Measurements from ENCODE around the gene RAET1E.
"Not testable (repeated sequence)": the region's sequence is repeated elsewhere in the genome, so short reads cannot be mapped to it uniquely, and the experiment has no call there.

The RAET1E gene

GRCh38 chr6:149897855-149898744 lies at the start of gene RAET1E:
TSS of gene RAET1E (minus strand) at chr6:149898113. CDS start at chr6:149890901, 7,212 bp downstream.
- no peak for DNase-seq (ENCODE audit: low read depth)
- H3K4me3 ChIP-seq (ENCODE audit: low read depth, low read length), result no peak within 1 kb of the TSS
- TF ChIP-seq CTCF (conservative IDR thresholded peaks at IDR 0.05; ENCODE audit: low read depth, low read length), result peak; percentile 20

DNA sequence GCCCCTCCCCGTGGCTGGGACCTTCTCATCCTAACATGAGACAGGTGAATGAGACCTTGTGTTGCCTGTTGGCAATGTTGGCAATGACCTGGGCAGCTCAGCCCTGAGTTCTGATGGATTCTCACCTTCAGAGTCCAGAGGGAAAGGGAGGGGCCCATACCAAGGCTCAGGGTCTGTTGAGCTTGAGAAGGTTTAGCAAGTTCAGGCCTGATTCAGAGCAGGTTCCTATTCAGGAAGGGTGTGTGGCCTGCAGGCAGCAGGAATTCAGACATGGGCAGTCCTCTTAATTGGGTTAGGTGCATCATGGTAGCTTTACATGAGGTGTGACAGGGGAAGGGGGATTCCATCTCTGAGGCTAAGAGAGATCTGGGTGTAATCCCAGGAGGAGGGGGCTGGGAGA lies 49.6 kb upstream of the RAET1E start:
- H3K4me3 ChIP-seq (ENCODE audit: low read depth, low read length); DNase-seq (ENCODE audit: low read depth): not testable (repeated sequence)

GRCh38 chr6:149946631-149947030 lies 48.7 kb upstream of the RAET1E start:
- DNase-seq (ENCODE audit: low read depth); H3K4me3 ChIP-seq (ENCODE audit: low read depth, low read length): not testable (repeated sequence)

DNA sequence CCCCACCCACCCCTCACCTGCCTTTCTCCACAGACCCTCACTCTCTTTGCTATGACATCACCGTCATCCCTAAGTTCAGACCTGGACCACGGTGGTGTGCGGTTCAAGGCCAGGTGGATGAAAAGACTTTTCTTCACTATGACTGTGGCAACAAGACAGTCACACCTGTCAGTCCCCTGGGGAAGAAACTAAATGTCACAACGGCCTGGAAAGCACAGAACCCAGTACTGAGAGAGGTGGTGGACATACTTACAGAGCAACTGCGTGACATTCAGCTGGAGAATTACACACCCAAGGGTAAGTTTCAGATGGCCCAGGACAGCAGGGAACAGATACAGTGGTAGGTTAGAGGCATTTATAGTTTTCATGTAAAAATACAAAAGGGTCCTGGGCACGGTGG lies 47.4 kb upstream of the RAET1E start:
- not testable (repeated sequence) for DNase-seq (ENCODE audit: low read depth); H3K4me3 ChIP-seq (ENCODE audit: low read depth, low read length)

DNA sequence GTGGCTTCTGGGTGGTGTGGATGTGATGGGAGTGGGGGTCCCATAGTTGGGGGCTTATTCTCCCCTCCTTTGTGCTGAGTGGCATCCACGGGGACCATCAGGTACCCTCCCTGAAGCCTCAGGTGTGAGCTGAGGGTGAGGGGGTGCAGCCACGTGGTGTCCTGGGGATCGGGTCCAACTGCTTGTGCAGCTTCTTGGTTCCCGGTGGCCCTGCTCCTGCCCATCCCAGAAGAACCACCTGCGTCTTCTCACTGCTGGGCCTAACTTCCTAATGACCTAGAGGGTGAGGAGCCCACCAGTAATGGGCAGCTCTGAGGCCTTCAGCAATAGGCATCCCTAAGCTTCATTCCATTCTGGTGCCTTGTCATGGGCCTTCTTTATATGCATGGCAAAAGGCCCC lies 45.4 kb upstream of the RAET1E start:
- H3K4me3 ChIP-seq (ENCODE audit: low read depth, low read length); DNase-seq (ENCODE audit: low read depth): not testable (repeated sequence)

DNA sequence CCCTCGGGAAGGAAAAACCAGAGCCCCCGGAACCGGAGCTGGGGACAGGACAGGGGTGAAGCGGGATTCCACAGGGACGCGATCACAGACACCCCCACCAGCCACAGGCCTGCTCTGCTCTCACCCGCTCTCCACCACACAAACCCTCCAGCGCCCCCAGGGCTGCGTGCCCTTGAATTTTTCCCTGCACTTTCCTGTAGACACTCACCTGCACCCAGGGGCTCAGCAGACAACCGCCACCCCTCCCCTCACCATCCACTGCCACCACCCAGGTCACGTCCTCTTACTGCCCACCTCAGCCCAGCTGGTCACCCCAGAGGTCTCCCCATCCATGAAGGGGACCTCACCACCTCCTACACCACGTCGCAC lies 44.5 kb upstream of the RAET1E start:
- no peak for TF ChIP-seq CTCF (conservative IDR thresholded peaks at IDR 0.05; ENCODE audit: low read depth, low read length)
- DNase-seq (ENCODE audit: low read depth), result no peak
- H3K4me3 ChIP-seq (ENCODE audit: low read depth, low read length), result peak overlapping the region; percentile 68

GRCh38 chr6:149941583-149942460 lies 43.9 kb upstream of the RAET1E start, which contains the start of gene ULBP2:
TSS of gene ULBP2 (plus strand) at chr6:149942014. CDS start at chr6:149942073, 59 bp downstream.
- DNase-seq (ENCODE audit: low read depth), result peak; percentile 93
- H3K4me3 ChIP-seq (ENCODE audit: low read depth, low read length), result peak within 1 kb of the TSS; percentile 68
- TF ChIP-seq CTCF (conservative IDR thresholded peaks at IDR 0.05; ENCODE audit: low read depth, low read length), result no peak

GRCh38 chr6:149940672-149940982 lies 42.7 kb upstream of the RAET1E start:
- no peak overlapping the region for H3K4me3 ChIP-seq (ENCODE audit: low read depth, low read length)
- TF ChIP-seq CTCF (conservative IDR thresholded peaks at IDR 0.05; ENCODE audit: low read depth, low read length), result no peak
- no peak for DNase-seq (ENCODE audit: low read depth)

All from choroid plexus epithelial cell (primary cell).